ENCODE measurements around the gene CMKLR1.

GRCh38 chr12:108282676-108283075, 56.4 kb downstream of the CMKLR1 start:
- TF ChIP-seq CTCF (IDR thresholded peaks at IDR 0.05; ENCODE audit: low read length) = no peak
- TF ChIP-seq EZH2 (IDR thresholded peaks at IDR 0.05; ENCODE audit: borderline replicate concordance, low read length) = no peak
